GM06990 (cell line): Measurements from ENCODE around the gene STON1.

Source experiments
- DNase-seq: peaks from one replicate; pipeline ENCODE4 v3.0.0-alpha.2; 2011; ENCODE audit not compliant: insufficient read length; ENCODE audit errors: extremely low read depth
- H3K27me3 ChIP-seq: replicated peaks from 2 replicates; pipeline ENCODE4 v1.6.0; 2011; ENCODE audit warnings: low read length; ENCODE audit not compliant: control insufficient read depth, insufficient read depth
- H3K36me3 ChIP-seq: 2 replicates; pipeline ENCODE4 v1.5.1; 2011; ENCODE audit warnings: low read length; ENCODE audit not compliant: control insufficient read depth, insufficient read depth
- H3K4me3 ChIP-seq: replicated peaks from 2 replicates; pipeline ENCODE4 v1.5.1; 2011; ENCODE audit warnings: low read depth, mild to moderate bottlenecking, control low read depth, low read length
- CTCF ChIP-seq: IDR thresholded peaks from 2 replicates; pipeline ENCODE4 v1.5.1; 2011; ENCODE audit warnings: low read length, control low read depth, mild to moderate bottlenecking, inconsistent platforms; ENCODE audit not compliant: insufficient read depth, poor library complexity, severe bottlenecking

The STON1 gene

GRCh38 chr2:48483916-48484315, 46.0 kb upstream of the STON1 start:
- peaks cover 11% of the 10 kb centered on the region for H3K36me3 ChIP-seq
- no peak overlapping the region for H3K4me3 ChIP-seq
- H3K27me3 ChIP-seq = no peaks in the 10 kb centered on the region
- no peak for TF ChIP-seq CTCF
- DNase-seq = no peak

DNA sequence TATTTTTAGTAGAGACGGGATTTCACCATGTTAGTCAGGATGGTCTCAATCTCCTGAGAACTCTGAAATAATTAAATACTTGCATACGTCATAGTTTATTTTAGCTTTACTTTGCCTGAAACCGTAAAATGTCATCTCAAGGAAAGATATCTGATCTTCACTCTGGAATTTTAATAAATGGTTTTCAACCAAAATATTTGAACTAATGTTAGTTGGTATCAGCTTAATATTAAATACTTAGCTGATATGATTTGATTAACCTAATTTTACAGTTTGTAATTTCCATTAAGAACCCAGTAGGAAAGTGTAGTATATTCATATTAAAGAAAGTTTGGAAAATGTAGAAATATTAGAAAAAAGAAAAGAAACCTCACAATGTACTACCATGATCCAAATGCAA, 41.4 kb upstream of the STON1 start:
- DNase-seq = no peak
- TF ChIP-seq CTCF = no peak
- Histone ChIP-seq H3K4me3 (no peak overlapping the region), H3K36me3 (peaks cover 5% of the 10 kb centered on the region), H3K27me3 (no peaks in the 10 kb centered on the region)

DNA sequence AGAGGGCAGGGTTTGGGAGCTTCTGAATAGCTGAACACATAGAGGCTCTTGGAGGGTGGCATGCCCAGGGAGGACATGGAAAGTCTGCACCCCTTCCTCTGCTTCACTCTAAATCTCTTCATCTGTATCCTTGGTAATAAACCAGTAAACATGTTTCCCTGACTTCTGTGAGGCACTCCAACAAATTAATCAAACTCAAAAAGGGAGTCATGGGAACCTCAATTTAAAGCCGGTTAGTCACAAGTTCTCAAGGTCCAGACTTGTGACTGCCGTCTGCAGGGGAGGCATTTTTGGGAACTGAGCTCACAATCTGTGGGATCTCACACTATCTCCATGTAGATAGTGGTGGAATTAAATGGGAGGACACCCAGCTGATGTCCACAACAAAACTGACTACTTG, 33.1 kb upstream of the STON1 start:
- TF ChIP-seq CTCF = no peak
- no peaks in the 10 kb centered on the region for H3K27me3 ChIP-seq
- peaks cover 8% of the 10 kb centered on the region for H3K36me3 ChIP-seq
- no peak overlapping the region for H3K4me3 ChIP-seq
- no peak for DNase-seq

DNA sequence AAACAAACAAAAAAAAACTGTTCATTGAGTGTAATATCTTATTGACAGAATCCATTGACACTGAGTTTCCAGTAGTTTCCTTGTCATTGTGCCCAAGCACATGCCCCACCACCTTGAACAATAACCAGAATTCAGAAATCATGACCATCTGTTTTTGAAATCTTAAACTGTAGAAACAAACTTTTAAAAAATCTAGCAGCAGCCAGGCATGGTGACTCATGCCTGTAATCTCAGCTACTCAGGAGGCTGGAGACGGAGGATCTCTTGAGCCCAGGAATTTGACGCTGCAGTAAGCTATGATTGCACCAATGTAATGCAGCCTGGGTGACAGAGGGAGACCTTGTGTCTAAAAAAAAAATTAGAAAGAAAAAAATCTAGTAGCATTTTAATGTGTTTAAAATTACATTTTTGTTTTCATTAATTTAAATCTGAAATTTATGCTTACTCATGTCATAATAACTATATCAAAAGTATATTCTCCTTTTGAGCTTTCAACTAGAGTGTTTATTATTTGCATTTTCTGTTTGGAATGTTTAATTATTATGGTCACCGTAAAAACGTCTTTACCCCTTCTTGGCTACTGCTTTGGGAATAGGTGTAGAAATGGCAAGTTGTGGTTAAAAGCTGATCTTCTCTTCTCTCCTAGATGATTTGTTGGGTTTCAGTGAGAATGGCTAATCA, 25.2 kb upstream of the STON1 start:
- no peak for TF ChIP-seq CTCF
- H3K4me3 ChIP-seq = no peak overlapping the region
- no peaks in the 10 kb centered on the region for H3K27me3 ChIP-seq
- no peak for DNase-seq
- H3K36me3 ChIP-seq = peaks cover 6% of the 10 kb centered on the region

DNA sequence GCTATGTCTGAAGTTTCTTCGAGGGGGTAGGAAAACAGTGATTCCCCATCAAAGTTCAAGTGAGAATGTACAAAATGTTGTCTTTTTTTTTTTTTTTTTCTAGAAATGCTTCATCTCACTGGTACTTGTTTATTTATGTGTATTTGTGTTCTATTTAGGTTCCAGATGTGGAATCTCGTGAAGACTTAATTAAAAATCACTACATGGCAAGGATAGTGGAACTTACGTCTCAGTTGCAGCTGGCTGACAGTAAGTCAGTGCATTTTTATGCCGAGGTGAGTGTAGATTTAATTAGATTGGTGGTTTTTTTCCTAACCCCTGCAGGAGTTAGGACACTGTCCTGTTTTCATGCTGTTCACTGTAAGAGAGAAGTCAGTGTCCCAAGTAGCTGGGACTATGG, 22.8 kb upstream of the STON1 start:
- no peak for TF ChIP-seq CTCF
- no peaks in the 10 kb centered on the region for H3K27me3 ChIP-seq
- no peak for DNase-seq
- H3K36me3 ChIP-seq = peaks cover 6% of the 10 kb centered on the region
- no peak overlapping the region for H3K4me3 ChIP-seq
